ENCODE data around the gene PAXX. TPM values are rescaled to one million over a fixed set of nuclear protein-coding genes. Genes with fewer than 3 reads are reported as not detected.

Gene PAXX
- total RNA-seq, 1 donor from 2014 or later, result 19.8 TPM

- no peaks in the 10 kb centered on the region for H3K4me1 ChIP-seq
- intact Hi-C loops (cut with micrococcal nuclease), result no loop called here
- no peaks in the 10 kb centered on the region for H3K27me3 ChIP-seq (ENCODE audit: low read depth)
- H3K36me3 ChIP-seq, result peaks cover 78% of the 10 kb centered on the region
- DNase-seq, result no peak
- no peak overlapping the region for H3K27ac ChIP-seq (replicated peaks)
- TF ChIP-seq, protein P1, sequence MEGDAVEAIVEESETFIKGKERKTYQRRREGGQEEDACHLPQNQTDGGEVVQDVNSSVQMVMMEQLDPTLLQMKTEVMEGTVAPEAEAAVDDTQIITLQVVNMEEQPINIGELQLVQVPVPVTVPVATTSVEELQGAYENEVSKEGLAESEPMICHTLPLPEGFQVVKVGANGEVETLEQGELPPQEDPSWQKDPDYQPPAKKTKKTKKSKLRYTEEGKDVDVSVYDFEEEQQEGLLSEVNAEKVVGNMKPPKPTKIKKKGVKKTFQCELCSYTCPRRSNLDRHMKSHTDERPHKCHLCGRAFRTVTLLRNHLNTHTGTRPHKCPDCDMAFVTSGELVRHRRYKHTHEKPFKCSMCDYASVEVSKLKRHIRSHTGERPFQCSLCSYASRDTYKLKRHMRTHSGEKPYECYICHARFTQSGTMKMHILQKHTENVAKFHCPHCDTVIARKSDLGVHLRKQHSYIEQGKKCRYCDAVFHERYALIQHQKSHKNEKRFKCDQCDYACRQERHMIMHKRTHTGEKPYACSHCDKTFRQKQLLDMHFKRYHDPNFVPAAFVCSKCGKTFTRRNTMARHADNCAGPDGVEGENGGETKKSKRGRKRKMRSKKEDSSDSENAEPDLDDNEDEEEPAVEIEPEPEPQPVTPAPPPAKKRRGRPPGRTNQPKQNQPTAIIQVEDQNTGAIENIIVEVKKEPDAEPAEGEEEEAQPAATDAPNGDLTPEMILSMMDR (IDR thresholded peaks at IDR 0.05; ENCODE audit: borderline replicate concordance), result no peak
- no peaks in the 10 kb centered on the region for H3K9me3 ChIP-seq (replicated peaks)
- no peak overlapping the region for H3K4me3 ChIP-seq
Measured at GRCh38 chr9:137017071-137017470, 24.8 kb downstream of the PAXX start.

- peaks cover 70% of the 10 kb centered on the region for H3K36me3 ChIP-seq
- intact Hi-C loops (cut with micrococcal nuclease), result no loop called here
Measured at GRCh38 chr9:137017791-137018497, 25.7 kb downstream of the PAXX start.

GRCh38 chr9:137018761-137019559 is 26.7 kb downstream of the PAXX start:
- Histone ChIP-seq H3K9me3 (replicated peaks) (no peaks in the 10 kb centered on the region), H3K4me1 (no peaks in the 10 kb centered on the region), H3K27ac (replicated peaks) (no peak overlapping the region), H3K27me3 (ENCODE audit: low read depth) (no peaks in the 10 kb centered on the region), H3K36me3 (peaks cover 60% of the 10 kb centered on the region), H3K4me3 (no peak overlapping the region)
- DNase-seq, result no peak
- intact Hi-C loops (cut with micrococcal nuclease), result no loop called here
- TF ChIP-seq, protein P1 (IDR thresholded peaks at IDR 0.05; ENCODE audit: borderline replicate concordance), result no peak

More at GRCh38 chr9:137017791-137018497, 25.7 kb downstream of the PAXX start:
- Histone ChIP-seq H3K27me3 (ENCODE audit: low read depth) (no peaks in the 10 kb centered on the region), H3K9me3 (replicated peaks) (no peaks in the 10 kb centered on the region), H3K27ac (replicated peaks) (no peak overlapping the region), H3K4me1 (no peaks in the 10 kb centered on the region), H3K4me3 (no peak overlapping the region)
- DNase-seq, result no peak
- TF ChIP-seq, protein P1 (IDR thresholded peaks at IDR 0.05; ENCODE audit: borderline replicate concordance), result no peak

DNA sequence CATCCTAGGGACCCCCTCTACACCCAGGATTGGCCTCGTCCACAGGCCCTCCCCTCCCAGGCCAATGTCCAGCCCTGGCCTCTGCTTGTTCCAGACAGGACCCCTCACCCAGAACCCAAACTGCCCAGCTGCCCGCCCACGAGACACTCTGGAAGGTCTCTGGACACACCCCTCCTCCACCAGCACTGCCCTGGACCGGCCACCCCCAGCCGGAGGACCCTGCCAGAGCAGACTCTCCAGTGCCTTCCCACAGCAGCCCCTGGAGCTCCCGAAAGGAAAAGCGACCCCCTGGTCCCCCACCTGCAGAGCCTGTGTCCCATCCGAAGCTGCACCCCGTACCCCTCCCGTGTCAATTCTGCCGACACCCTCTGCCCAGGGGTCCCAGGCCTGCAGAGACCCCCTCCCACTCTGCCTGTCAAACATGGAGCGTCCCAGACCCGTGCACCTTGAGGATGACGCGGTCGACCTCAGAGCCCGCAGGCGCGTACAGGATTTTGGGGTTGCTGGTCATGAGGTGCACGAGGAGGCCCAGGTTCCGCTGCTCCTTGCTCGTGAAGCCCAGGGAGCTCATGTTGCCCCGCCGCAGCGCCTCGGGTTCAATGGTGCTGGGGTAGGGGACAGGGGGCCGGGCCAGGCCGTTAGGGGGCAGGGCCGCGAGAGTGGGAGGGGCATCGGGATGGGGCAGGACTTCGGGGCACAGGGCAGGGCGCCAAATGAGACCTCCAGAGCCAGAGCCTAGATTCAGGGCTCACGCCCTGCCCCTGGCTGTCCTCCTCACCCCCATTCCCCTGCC is 27.9 kb downstream of the PAXX start:
- H3K4me3 ChIP-seq, result no peak overlapping the region
- peaks cover 48% of the 10 kb centered on the region for H3K36me3 ChIP-seq
- no peaks in the 10 kb centered on the region for H3K27me3 ChIP-seq (ENCODE audit: low read depth)
- DNase-seq, result no peak
- TF ChIP-seq, protein P1 (IDR thresholded peaks at IDR 0.05; ENCODE audit: borderline replicate concordance), result no peak
- no peaks in the 10 kb centered on the region for H3K9me3 ChIP-seq (replicated peaks)
- no peak overlapping the region for H3K27ac ChIP-seq (replicated peaks)
- intact Hi-C loops (cut with micrococcal nuclease), result no loop called here
- H3K4me1 ChIP-seq, result no peaks in the 10 kb centered on the region

DNA sequence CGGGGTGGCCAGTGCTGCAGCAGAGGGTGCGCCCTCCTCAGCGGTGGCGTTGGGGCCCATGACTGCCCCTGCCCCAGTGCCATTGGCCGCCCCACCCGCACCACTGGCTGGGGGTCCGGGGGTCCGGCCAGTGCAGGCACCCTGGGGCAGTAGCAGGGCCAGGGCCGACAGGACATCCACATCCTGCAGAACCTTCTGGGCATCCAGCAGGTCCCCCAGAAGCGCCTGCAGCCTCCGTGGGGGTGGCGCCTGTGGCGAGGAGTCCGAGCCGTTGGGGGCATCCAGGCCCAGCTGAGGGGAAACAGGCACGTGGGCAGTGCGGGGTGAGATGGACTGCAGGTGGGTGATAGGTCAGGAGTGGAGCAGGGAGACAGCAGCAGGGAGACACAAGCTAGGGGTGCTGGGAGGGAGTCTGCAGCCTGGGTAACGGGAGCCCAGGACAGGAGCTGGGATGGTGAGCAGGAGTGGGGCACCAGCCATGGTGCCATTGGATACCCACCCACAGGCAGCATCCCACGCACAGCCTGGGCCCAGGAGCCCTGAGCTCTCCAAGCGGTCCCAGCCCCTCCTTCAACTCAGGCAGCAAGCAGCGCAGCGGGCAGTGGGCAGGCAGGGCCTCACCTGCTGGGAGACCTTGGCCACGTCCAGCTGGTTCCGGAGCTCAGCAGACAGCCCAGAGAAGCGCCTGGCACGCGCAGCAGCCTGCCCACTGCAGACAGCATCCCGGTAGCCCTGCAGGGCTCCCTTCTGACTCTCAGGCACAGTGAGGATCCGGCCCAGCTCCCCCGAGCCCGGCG is 28.7 kb downstream of the PAXX start:
- DNase-seq, result no peak
- Histone ChIP-seq H3K27ac (replicated peaks) (no peak overlapping the region), H3K36me3 (peaks cover 40% of the 10 kb centered on the region), H3K4me3 (no peak overlapping the region), H3K4me1 (peaks cover under 1% of the 10 kb centered on the region), H3K27me3 (ENCODE audit: low read depth) (no peaks in the 10 kb centered on the region), H3K9me3 (replicated peaks) (no peaks in the 10 kb centered on the region)
- intact Hi-C loops (cut with micrococcal nuclease), result no loop called here
- TF ChIP-seq, protein P1 (IDR thresholded peaks at IDR 0.05; ENCODE audit: borderline replicate concordance), result no peak

Measured in left ventricle myocardium inferior (tissue), 1 donor.